Measurements from ENCODE around the gene ARMC8.

Gene ARMC8

DNA sequence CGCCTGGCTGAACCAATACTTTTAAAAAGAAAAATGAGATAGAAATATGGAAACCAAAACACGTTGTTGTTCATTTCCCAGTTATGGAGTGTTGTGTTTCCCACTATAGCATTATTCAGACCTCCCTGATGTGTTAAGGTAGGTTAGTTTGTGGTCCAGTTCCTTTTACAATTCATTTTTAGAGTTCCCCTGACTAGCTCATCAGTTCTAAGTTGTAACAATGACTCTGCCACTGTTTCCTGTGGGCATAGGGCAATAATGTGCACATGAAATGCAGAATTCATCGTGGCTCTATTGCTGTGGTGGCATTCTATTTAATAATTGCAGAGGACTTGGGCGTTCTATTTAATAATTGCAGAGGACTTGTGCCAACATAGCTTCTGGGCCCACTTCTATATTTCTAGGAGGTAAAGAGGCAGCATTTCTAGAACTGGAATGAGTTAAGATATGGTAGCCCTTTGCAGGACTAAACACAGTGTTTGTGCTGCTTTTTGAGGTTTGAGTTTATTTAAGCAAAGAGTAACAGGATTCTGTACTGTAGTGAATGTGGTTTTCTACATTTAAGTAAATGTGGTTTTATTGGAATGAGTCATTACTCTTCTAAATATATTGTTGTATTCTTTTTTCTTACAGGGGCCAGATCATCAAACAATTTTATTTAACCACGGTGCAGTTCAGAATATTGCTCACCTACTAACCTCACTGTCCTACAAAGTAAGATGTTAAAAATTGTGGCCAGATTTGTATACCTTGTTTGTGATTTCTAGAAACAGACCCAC is 47.5 kb downstream of the ARMC8 start:
- H3K4me3 ChIP-seq (ENCODE audit: low read depth, low read length): no peak overlapping the region
- DNase-seq (ENCODE audit: low read depth): no peak

DNA sequence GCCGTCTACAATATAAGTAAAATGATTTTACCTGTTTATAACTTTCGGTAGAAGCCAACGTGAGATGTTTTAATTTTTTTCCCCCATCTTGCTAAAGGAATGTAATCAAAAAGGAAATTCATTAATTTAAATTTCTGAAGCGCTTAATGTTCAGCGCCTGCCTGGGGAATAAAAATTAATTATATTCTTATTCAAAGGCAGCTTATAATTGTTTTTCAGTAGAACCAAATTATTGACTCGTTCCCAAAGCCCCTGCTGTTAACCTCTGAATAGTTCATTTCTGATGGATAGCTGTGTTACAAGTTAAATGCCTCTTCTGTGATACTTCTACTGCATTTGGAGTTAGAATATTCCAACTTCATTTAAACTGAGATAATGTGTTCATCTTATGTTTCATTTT is 51.6 kb downstream of the ARMC8 start:
- DNase-seq (ENCODE audit: low read depth): no peak

DNA sequence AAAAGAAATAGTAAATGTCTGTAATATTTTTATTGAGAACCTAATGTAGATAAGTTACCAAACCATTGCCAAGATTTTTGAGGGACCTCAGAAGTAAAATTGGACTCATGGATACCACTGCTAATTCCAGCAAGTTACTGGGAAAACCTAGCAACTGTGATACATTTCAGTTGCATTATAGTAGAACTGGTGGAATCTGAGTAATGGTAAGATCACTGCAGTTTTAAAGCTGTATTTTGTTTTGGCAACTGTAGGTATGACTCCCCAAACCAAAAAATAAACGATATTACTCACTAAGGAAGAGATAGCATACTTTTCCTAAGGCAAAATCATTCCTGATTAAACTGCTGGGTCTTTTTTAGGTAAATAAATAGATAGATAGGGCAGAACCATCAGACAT is 54.0 kb downstream of the ARMC8 start:
- no peak overlapping the region for H3K4me3 ChIP-seq (ENCODE audit: low read depth, low read length)
- DNase-seq (ENCODE audit: low read depth): no peak

More for the DNA sequence above, 51.6 kb downstream of the ARMC8 start:
- H3K4me3 ChIP-seq (ENCODE audit: low read depth, low read length): no peak overlapping the region

DNA sequence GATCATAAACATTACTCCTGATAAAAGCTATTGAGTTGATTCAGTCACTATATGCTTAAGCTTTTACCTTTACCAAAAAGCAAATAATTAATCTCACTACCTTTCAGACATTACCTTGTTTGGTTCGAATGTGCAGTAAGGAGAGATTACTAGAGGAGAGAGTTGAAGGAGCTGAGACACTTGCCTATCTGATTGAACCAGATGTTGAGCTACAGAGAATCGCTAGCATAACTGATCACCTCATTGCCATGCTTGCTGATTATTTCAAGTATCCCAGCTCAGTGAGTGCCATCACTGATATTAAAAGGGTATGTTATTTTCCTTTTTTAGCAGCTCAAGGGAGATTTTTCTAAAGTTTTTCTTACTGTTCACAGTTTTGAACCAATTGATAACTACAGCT is 54.6 kb downstream of the ARMC8 start:
- no peak overlapping the region for H3K4me3 ChIP-seq (ENCODE audit: low read depth, low read length)
- DNase-seq (ENCODE audit: low read depth): no peak

DNA sequence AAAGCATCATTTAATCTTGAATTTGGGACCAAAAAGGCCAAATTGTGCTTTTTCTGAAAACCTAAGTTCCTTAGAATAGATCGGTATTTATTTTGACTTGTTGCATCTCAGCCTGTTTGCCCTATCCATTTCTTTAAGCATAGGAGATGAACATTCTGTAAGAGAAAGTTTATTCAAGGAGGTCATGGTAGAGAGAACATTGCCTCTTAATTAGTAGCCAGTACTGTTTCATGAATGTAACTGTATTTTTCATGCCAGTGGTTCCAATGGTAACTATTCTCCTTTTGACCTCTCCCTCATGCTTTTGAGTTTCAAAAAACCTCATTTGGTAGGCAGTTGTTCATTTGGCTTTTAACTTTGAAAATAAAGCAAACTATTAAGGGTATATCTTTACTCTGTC is 55.4 kb downstream of the ARMC8 start:
- DNase-seq (ENCODE audit: low read depth): no peak
- H3K4me3 ChIP-seq (ENCODE audit: low read depth, low read length): no peak overlapping the region

DNA sequence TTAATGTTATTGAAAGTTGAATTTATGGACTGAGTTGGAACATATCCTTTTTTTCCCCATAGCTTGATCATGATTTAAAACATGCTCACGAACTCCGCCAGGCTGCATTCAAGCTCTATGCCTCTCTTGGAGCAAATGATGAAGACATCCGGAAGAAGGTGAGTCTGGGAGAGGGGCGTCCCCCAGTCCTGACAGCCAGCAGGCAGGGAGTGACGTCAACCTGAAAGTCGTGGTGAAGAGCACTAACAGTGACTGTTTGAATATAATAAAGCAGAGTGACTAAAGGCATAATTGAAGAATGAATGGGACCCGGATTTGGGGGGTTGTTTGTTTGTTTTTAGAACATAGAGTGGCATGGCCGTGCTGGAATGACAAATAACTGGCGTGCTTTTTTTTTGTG is 57.9 kb downstream of the ARMC8 start:
- no peak overlapping the region for H3K4me3 ChIP-seq (ENCODE audit: low read depth, low read length)

DNA sequence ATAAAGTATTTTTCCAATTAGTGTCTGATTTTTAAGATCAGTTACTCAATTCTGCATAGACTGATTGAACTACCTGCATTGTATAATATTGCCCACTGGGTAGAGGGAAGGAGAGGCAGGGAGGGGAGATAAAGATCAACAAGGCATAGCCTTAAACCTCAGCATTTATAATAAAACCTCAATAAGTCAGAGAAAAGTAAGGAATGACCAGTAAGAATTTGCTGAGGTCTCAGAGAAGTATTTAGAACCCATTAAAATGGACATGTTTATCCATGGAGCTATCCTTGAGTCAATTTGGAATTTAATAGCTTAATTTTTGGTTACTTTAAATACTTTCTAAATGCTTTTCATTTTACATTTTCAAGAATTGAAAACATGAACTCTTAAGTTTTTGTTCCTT is 62.5 kb downstream of the ARMC8 start:
- no peak for DNase-seq (ENCODE audit: low read depth)
- no peak overlapping the region for H3K4me3 ChIP-seq (ENCODE audit: low read depth, low read length)

More for the DNA sequence above, 57.9 kb downstream of the ARMC8 start:
- no peak for DNase-seq (ENCODE audit: low read depth)

DNA sequence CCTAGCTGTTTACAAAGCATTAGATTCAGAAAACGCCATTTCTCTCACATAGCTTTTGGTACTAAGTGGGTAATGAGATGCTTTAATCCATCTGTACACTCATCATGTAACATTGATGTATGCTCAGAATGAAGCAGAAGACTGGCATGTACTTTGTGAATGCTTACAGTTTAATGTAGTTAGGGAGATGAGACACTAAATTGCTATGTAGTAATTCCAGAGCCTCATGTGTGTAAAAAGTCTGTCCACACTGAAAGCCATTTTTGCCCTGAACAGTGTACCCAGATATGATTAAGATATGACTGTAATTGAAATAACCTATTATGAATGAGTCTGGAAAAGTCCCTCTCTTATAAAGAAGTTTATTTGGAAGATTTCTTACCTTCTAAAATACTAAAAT is 66.5 kb downstream of the ARMC8 start:
- no peak for DNase-seq (ENCODE audit: low read depth)
- H3K4me3 ChIP-seq (ENCODE audit: low read depth, low read length): no peak overlapping the region

DNA sequence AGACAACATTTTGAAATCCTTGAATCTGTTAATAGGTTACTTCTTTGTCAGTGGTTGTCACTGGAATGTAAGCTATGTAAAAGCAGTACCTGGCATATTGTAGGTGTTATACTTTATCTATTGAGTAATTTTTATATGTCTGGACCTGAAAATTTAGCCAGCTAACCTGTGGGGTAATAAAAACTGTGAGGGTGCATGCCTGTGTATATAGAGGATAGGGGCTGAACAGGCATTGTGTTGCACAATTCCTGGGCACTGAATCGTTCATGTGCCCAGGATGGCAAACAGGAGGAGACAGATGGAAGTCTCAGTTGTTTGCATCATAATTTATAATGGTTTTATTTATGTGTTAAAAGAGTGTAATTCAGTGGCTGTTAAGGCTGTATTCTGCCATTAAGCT is 67.1 kb downstream of the ARMC8 start:
- no peak for DNase-seq (ENCODE audit: low read depth)
- no peak overlapping the region for H3K4me3 ChIP-seq (ENCODE audit: low read depth, low read length)

DNA sequence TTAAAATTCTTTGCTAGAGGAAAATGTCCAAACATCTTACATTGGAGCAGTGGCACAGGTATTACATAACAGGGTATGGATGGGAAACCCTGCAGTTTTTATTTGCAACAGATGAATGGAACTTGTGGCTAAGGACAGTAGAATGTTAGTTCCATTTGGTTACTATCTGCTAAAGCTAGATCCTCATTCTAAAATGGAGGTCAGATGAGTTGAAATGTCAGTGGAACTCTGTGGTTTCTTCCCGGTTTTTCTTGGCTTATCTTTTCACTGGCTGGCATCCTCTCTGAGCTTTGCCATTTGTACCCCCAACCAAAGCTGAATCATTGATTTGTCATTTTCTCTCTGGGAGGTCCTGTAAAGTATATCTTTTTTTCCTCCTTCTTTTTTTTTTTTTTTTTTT is 68.9 kb downstream of the ARMC8 start:
- DNase-seq (ENCODE audit: low read depth): no peak
- H3K4me3 ChIP-seq (ENCODE audit: low read depth, low read length): no peak overlapping the region

DNA sequence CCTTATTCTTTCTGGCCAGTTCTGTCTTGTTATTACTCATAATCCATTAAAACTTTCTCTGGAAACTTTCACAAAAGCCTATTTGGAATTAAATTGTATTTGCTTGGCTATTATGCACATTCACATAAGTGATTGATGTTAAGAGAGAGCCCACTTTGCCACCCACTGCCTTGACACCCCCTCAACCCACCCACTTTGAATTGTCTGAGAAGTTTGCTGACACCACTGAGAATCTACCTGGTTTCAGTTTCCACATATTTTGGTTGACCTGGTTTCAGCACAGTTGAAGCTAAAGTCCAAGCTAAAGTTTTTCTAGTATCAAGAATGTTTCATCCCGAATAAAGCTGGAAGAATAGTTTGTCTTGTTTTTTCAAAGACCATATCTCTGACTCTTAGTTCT is 70.9 kb downstream of the ARMC8 start:
- H3K4me3 ChIP-seq (ENCODE audit: low read depth, low read length): no peak overlapping the region
- DNase-seq (ENCODE audit: low read depth): no peak

DNA sequence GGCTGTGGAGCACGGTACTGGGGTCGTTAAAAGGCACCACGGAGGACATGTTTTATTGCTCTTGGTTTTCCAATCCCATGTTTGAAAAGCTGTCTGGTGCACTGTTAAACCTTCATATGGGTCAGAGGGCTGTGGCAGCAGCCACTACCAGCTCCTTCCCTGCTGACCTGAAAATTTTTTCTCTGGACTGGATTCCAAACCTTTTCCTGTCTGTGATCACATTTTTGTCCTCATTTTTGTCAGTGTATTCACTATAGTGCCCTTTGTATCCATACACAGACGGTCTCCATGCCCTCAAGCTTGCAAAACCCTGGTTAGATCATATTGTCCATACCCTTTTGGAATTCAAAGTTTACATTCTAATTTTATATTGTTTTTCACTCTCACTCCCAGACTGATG is 72.0 kb downstream of the ARMC8 start:
- DNase-seq (ENCODE audit: low read depth): no peak
- no peak overlapping the region for H3K4me3 ChIP-seq (ENCODE audit: low read depth, low read length)

DNA sequence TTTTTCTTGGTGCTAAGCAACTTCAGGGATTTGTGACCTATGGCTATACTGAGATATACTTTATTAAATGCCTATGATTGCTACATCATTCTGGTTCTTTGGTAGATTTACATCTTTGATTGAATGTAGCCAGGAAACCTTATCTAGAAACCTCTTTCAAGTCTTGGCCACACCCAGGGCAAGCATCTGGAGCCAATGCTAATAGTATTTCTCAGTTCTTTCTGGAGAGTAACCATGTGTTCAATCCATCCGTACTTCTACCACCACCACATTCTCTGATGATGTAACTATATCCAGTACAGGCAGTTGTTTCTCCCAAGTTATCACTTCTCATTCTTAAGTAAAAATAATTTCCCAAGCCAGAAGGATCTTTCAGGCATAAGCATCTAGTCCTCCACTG is 73.5 kb downstream of the ARMC8 start:
- no peak overlapping the region for H3K4me3 ChIP-seq (ENCODE audit: low read depth, low read length)
- DNase-seq (ENCODE audit: low read depth): no peak

DNA sequence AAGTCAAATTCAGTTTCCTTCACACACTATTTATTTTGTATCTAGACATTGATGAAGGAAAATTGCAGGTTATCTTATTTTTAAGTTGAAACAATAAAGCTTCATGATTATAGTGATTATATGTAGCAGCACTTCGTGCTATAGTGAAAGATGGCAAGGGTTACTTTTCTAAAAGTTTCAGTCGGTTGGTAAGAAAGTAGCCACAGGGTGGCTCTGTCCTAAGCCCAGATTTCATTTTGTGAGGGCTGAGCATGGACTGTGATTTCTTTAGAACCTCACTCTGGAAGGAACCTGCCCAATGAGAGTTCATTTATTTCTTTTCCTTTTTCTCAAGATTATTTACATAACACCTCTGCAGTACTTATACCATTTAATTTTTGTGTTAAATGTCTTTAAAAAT is 76.0 kb downstream of the ARMC8 start:
- no peak for DNase-seq (ENCODE audit: low read depth)
- H3K4me3 ChIP-seq (ENCODE audit: low read depth, low read length): no peak overlapping the region

DNA sequence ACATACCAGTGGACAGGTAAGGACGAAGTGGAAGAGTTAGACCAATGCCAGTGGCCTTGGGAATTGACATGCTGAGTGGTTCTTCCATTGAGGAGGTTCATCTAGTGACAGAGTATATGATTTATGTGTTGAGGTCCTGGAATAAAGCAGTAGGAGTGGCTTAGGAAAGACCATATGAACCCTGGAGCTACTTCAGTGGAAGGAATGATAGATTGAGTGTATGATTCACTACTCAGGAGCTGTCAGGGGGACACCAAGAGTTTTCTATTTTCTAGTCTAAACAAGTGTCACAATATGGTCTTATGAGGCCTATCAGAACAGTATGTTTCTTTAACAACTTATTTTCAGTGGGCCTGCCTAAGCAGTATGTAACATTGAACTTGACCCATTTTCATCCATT is 78.6 kb downstream of the ARMC8 start:
- no peak overlapping the region for H3K4me3 ChIP-seq (ENCODE audit: low read depth, low read length)
- no peak for DNase-seq (ENCODE audit: low read depth)

DNA sequence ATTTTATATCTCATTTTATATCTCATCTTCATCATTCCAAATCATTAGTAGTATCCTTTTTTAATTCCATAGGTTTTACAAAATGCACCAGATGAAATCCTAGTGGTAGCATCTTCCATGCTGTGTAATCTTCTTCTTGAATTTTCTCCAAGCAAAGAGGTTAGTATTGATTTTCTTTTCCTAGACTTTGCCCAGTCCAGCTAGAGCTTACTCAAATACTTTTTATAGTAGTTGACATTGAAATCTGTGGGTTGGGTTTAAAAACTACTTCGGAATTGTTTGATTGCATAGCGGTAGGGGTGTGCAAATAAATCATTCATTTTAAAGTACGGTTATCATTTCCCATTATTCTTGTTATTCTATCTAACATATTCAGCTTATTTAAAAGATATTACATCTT is 80.0 kb downstream of the ARMC8 start:
- DNase-seq (ENCODE audit: low read depth): no peak

DNA sequence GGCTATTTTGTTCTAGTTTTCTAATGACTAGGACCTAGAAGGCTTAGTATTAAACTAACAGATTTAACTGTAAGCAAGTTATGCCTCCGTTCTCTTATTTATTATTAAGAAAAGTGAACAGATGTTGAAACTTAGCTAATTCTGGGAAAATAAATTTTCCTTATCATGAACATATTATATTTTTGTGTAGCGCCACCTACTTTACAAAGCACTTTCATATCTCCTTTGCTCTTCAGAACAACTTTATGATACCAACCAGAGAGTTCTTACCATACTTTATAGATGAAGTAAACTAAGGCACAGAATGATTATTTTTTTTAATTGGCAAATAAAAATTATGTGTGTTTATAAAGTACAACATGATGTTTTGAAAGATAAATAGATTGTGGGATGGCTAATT is 83.1 kb downstream of the ARMC8 start:
- no peak for DNase-seq (ENCODE audit: low read depth)
- no peak overlapping the region for H3K4me3 ChIP-seq (ENCODE audit: low read depth, low read length)

More for the DNA sequence above, 80.0 kb downstream of the ARMC8 start:
- no peak overlapping the region for H3K4me3 ChIP-seq (ENCODE audit: low read depth, low read length)

DNA sequence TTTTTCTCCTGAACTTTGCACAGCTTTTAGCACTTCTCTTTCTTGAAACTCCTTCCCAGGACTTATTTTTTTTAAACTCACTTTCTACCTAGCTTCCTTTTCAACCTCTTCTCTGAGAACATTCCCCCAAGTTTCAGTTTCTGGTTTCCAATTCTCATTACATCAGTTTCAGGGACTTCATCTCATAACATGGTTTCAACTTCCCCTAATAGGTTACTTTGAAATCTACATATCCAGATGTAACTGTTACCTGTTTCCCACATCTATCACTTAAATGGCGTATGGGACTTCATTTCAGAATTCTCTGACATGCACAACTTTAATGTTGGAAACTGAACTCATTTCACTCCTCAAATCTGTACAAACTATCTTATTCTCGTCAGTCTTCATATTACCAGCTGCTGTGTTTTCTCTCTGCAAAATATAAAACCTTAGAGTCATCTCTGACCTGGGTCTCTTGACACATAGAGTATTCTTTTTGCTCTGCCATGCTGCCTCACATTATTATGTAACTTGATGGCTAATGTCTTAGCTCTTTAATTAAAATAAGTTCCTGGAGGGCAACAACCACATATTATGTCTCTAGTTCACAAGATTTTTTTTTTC is 84.2 kb downstream of the ARMC8 start:
- H3K4me3 ChIP-seq (ENCODE audit: low read depth, low read length): no peak overlapping the region
- no peak for DNase-seq (ENCODE audit: low read depth)

DNA sequence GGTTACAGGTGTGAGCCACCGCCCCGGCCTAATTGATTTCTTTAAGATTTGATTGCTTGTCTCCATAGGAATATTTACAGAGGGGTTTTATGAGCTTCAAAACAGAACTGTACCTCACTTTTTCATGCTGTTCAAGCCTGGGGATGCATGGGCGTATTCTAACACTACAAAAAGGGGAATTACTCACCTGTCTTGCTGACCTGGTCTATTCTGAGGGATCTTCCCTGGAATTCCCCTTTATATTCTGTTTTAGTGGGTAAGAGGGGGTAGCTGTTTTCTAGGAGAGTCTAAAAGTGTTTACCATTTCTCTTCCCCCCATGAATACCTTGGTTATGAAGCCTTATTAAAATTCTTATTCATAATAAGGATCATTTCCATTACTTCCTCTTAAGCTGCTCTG is 94.5 kb downstream of the ARMC8 start:
- no peak for DNase-seq (ENCODE audit: low read depth)
- no peak overlapping the region for H3K4me3 ChIP-seq (ENCODE audit: low read depth, low read length)

DNA sequence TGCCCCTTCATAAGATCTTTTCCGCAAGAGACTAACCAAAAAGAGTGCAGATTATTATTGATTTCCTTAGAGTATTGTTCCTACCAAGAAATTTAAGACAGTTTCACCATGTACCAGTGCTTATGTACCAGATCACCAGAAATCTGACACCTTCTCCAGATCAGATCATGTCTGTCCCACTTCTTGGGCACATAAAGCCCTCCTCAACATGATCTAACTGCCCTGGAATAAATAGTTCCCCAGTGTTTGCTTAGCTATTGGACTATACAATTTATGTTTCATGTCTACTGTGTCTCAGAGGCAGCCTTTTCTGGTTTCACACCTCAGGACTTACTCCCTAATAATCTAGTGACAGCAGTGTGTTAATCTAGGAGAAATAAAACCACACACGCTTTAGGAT is 95.7 kb downstream of the ARMC8 start:
- H3K4me3 ChIP-seq (ENCODE audit: low read depth, low read length): no peak overlapping the region
- no peak for DNase-seq (ENCODE audit: low read depth)

DNA sequence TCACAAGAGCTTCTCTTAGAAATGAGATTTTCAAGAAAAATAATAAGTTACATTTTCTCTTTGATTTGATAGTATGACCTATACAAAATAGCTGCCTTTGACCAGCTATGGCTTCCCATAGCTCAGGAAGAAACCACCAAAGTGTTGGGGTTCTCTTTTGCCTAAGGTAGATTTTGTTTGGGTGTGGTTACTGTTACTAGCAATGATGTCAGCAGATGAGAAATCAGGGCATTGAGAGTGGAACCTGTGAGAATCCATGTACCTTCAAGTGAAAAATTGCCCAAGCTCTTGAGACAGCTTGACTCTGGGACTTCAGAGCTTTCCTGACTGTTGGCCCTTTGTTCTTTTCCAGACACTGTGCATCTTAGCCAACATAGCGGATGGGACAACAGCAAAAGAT is 97.0 kb downstream of the ARMC8 start:
- no peak overlapping the region for H3K4me3 ChIP-seq (ENCODE audit: low read depth, low read length)
- no peak for DNase-seq (ENCODE audit: low read depth)

Measured in skeletal muscle cell (primary cell).